GM18873 (cell line): ENCODE data around the gene TSPAN1.

Experiments
- ATAC-seq: cut with Tn5 transposase; IDR thresholded peaks from one replicate; pipeline ENCODE4 v1.9.1; 2021; ENCODE audit warnings: mild to moderate bottlenecking, moderate library complexity, moderate number of reproducible peaks; ENCODE audit not compliant: unreplicated experiment, low FRiP score

Gene TSPAN1

GRCh38 chr1:46174448-46175231 is at the start of gene TSPAN1:
Gene TSPAN1 (plus strand): TSS chr1:46175087. CDS start chr1:46181108, 6,021 bp downstream.
- no peak for ATAC-seq

DNA sequence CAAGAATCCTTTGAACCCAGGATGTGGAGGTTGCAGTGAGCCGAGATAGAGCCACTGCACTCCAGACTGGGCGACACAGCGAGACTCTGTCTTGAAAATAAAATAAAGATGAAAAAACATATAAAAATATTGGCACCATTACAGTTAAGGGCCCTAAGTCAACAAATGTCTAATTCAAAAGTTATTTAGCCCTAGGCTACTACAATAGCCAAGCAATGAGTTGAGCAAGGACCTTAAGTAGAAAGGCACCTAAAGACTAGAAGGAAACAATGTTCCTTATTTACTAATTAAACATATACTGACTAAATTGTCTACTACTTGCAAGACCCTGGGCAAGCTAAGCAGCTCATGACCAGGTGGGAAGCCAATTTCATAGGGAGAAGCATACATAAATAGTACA is 46.5 kb upstream of the TSPAN1 start:
- ATAC-seq = no peak

GRCh38 chr1:46130121-46130520 is 44.8 kb upstream of the TSPAN1 start:
- ATAC-seq = no peak

GRCh38 chr1:46130606-46131005 is 44.3 kb upstream of the TSPAN1 start:
- no peak for ATAC-seq

GRCh38 chr1:46131093-46131492 is 43.8 kb upstream of the TSPAN1 start:
- ATAC-seq = no peak

GRCh38 chr1:46131712-46132528 is 43.0 kb upstream of the TSPAN1 start:
- no peak for ATAC-seq

DNA sequence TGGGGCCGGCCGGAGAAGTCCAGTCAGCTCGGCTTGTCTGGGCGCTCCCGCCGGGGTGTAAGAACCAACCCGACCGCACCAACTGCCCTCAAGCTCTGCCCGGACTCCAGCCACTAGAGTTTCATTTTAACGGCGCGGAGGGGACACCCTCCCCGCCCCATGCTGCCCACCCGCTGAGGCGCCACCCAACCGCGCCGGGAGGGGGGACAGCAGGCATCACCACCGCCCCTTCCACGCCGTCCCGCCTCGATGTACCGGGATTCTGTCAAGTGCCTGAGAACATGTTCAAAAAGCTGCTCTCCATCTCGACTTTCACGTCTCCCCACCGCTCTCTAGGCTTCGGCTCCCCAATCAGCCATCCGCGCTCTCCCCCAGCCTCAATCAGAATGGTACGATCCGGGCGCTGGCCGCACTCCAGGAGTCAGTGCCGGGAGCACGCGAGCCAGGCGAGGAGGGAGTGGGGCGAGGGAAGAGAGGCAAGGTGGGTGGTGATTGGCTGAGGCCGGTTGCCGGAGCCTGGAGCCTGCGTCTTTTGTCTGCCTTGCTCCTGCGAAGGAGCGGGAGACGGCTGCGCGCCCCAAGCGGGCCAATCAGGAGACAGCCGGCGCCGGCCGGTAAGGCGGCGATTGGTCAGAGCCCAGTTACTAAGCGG is 42.2 kb upstream of the TSPAN1 start, which contains the start of gene PIK3R3:
Gene PIK3R3, minus strand, starts transcription at position 101 of the 652 bp plus-strand sequence. CDS start 677 bp downstream, outside the sequence.
- peak; percentile 84 for ATAC-seq

- ATAC-seq = peak; percentile 37
Measured at GRCh38 chr1:46133181-46133658, 41.7 kb upstream of the TSPAN1 start.

- ATAC-seq = no peak
Measured at GRCh38 chr1:46133781-46134350, 41.0 kb upstream of the TSPAN1 start.

DNA sequence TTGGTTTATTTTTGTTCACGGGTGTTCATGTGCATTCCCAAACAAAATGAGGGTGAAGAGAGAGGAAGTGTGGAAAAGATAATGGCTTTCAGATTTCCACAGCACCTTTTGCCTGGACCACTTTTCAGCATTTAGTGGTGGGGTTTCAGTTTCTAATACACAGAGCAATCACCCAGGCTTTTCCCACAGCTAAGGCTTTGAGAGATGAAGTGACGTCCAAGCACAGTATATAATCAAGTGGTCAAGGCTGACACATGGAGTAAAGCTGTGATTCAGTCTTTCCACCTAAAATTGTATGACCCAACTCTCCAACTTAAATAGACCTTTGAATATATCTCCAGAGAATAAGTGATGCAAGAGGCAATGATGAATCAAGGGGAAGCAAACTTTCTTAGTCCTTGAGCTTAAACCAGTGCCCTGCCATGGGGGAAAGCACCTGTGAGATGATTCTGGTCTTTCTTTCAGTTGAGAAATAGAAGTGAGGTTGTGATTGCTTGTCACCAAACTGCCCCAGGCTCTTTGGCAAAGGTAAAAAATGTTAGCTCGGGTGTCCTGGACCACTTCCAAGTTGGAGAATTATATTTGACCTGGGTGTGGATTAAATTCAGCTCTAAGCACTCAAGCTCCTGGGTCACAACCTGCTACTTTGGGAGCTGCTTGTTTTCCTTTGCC is 40.1 kb upstream of the TSPAN1 start:
- no peak for ATAC-seq

GRCh38 chr1:46136711-46137110 is 38.2 kb upstream of the TSPAN1 start:
- no peak for ATAC-seq

DNA sequence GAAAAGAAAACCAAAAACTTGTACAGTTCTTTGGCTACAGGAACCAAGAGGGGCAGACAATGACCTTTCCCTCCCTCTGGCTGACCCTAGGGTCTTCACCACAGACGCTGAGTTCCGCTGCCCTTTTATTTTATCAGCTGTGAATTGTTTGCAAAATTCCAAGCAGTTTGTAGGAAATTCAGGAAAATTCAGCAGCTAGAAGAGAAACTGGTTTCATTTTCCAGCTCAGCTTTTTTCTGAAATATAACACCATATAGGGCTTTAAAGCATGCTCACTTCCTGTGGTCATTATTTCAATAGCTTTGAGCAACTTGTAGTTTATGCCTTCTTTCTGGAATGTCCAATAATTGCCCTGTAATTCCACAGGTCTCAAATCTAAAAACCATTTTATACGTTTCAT is 37.0 kb upstream of the TSPAN1 start:
- ATAC-seq = no peak

DNA sequence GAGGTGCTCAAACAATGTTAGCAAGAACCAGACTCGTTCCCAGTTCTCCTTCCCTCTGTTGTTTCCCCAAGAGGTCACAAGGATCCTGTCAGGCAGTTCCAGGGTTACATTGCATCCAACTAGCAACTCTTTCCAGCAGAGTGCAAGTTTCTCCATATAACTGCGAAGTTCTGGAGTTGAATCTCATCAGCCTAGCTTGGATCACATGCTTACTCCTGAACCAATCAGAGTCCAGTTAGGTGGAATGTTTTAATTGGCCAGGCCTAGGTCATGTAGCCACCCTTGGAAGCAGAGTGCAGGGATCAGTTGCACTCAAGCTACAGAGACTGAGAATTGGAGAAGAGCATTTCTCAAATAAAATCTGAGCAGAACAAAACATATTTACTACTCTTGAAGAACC is 26.6 kb upstream of the TSPAN1 start:
- no peak for ATAC-seq

DNA sequence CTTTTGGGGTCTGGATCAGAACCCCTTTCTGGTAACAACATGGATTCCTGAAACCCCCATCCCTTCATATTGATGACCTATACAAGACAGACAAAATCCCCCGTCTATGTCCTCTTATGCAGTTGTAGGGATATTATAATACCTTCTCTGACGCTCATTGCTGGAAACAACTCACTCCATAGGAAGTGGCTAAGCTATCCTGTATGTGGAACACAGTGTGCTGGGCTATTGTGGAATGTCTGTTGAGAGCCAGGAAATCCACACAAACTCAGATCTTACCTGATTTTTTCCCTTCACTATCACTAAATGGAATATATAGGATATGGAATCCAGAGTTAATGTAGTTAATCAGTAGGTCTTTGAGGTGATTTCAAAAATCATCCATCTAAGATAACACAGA is 24.8 kb upstream of the TSPAN1 start:
- ATAC-seq = no peak

DNA sequence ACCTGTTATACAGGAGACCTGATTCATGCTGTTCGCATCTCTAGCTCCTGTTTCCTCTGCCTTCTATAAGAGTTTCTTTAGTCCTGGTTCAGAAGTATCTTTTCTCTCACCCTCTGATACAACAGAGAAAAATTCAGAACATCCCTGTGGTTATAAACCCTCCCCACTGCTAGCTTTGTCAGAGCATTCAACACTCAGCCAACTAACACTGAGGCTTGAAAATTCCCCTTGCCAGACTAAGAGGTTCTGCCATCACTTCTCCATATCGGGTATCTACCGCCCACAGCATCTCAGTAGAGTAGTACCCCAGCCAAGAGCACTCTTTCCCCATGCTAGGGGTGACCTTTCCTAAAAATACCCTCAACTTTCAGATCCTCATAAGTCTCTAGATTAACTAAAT is 22.9 kb upstream of the TSPAN1 start:
- ATAC-seq = no peak

DNA sequence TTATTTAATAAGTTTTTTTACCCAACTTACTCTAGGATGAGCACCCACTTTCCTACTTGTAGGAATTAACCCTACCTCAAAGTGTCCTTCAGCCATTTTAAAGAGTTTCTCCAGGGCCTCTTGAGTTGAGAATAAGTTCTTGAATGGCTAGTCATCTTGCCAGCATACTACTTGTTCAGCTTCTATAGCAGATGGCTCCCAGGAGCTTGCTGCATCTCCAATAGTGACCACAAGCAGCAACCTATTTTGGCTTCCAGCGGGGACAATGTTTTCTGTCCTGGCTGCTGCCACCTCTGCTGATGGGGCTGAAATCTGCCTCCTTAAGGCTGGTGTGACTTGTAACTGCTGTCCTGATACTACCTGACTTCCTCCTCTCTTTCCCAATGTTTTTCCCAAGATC is 21.7 kb upstream of the TSPAN1 start:
- no peak for ATAC-seq

DNA sequence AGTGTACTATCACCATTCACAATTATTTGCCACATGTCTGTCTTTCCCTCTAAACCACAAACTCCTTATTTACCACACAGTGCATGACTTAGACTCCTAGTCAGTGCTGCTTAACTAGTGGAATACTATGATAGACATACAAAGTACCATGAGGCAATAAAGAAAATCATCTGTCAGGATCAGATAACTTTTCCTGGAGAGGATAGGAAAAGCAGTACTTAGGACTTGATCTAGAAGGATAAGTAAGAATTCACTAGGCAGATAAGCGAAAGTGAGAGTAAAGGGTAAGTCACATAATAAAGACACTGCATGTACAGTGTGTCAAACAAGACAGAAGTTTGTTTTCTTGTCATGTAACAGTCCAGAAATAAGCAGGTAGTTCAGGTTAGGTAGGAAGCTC is 21.2 kb upstream of the TSPAN1 start:
- no peak for ATAC-seq

DNA sequence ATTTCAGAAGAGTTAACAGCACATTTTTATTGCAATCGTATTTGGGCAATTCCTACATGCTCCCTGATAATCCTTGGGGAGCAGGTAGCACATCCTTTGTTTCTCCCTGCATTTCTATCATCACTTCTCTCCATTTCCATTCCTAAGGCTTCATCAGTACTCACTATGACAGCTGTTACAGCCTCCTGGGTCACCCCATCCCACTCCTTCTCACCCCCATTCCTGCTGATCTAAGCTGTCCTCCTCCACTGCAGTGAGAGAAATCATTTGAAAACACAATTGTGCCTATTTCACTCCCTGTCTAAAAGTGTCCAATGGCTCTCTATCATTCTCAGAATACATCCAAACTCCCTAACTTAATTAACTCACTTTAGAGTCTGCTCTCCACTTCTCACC is 17.0 kb upstream of the TSPAN1 start:
- ATAC-seq = no peak

GRCh38 chr1:46158312-46159281 is 16.3 kb upstream of the TSPAN1 start:
- peak; percentile 59 for ATAC-seq
